Measurements from ENCODE around the gene DCLK1.

Gene DCLK1

DNA sequence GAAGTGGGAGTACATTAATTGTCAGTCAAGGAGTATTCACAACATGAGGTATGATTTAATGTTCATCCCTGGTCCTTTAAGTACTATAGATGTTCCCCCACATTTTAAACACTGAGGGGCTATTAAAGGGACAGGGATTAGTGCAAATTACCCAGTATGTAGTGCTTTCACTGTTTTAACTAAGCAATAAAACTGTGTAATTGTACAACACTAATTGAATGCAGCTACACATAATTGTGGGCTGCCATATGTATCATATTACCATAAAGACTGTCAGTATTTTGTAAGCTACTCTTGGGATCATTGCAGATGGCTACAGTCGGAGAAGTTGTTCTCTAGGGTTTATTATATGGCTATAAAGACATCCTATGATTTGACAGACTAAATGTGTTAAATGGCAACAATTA lies 316.6 kb downstream of the DCLK1 start:
- no peak for DNase-seq

GRCh38 chr13:35812736-35813135 lies 318.4 kb downstream of the DCLK1 start:
- DNase-seq: no peak

- no peak for DNase-seq
Observed at GRCh38 chr13:35810321-35810720, 320.9 kb downstream of the DCLK1 start.

DNA sequence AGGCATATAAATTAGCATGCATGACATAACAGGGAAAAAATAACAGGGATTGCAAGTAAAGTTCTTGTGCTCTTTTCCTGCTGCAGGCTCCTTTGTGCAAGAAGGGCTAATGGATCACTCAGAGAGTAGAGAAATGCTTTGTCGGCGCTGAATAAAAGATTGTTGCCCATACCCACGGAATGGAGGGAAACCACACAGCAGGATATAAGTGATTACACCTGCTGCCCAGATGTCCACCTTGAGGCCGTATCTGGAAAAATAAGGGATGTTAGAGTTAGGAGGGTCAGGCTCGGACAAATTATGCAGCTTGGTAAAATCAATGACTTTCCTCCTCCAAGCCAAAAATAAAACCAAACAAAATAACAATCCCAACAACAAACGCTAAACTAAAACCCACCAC lies 322.3 kb downstream of the DCLK1 start:
- no peak for DNase-seq

GRCh38 chr13:35804901-35805300 lies 326.3 kb downstream of the DCLK1 start:
- no peak for DNase-seq

DNA sequence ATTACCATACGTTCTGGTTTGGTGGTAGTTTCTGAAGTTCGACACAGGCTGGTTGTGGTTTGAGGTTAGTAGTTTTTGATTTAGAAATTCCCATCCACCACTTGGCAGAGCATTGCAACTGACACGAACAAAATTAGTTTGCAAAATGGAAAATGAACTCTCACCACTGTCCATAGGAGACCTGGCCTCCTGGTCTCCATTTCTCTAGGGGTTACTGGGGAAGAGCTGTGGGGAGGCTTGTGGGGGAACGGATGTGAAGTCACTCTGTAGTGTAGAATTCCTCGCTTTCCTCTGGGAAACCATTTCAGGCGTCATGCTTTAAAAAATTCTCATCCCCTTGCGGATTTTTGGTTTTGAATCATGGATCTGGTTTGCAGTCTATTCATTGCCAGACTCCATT lies 333.2 kb downstream of the DCLK1 start:
- DNase-seq: no peak

DNA sequence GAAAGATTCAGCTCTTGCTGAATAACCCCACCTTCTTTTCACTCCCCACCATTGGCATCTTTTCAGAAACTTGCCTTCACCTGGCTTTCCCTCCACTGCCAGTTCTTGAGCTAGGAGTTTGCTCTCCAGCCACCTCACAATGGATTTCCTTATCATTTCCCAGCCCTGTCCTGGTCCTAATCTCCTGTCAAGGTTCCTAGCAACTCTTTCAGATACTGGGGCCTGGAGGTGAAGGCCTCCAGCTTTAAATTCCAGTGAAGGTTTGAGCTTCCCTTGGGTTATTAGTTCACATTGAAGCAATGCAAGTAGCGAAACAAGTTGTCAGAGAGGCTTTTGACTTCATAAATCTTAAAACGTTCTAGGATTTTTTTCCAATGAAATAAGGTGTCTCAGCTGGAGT lies 333.9 kb downstream of the DCLK1 start:
- no peak for DNase-seq

DNA sequence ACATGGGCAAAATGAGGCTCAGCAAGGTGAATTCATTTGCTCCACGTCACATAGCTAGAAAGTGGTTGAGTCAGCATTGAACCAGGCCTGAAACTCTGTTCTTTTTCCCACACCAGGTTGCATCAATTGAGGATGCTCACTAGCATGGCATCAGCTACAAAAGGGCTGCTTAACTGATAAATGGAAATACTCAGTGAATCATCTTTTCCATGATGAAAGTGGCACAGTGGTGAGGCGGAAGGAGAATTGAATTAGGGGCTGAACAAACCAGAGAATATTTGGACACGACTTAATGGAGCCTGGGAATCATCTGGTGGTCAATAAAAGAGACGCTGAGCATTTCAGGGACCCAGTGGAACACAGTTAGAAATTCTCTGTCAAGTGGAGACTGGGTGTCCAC lies 334.6 kb downstream of the DCLK1 start:
- no peak for DNase-seq

GRCh38 chr13:35794734-35795389 lies 336.3 kb downstream of the DCLK1 start:
- DNase-seq: no peak

- DNase-seq: no peak
Observed at GRCh38 chr13:35793823-35794222, 337.4 kb downstream of the DCLK1 start.

GRCh38 chr13:35792911-35793310 lies 338.3 kb downstream of the DCLK1 start:
- no peak for DNase-seq

GRCh38 chr13:35792021-35792420 lies 339.2 kb downstream of the DCLK1 start:
- DNase-seq: no peak

DNA sequence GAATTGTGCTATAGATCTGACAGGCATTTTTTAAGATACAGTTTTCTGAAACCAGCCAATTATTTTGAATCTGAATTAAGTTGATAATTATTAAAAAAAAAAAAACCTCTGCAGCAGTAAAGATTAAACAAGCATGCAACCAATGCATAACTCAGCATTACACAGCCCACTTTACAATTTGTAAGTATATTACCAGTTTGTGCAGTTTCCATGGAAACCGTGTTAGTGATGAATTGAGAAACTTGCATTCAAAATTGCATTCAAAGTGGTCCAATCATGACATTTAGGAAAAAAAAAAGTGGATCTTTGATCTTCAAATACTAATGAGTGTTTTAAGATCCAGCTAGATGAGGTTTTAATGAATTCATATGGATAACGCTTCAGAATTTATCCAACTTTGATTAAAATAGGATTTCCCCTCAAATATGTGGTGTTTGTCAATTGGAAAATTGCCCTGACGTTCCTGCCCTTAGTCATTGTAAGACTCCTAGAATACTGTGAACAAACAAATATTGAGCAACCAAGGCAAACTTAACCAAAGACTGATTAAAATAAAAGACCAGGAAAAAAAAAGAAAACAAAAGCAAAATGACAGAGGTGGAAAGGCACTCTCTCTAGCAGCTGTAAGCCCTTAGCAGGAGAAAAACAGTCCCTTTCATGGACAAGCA lies 339.9 kb downstream of the DCLK1 start:
- no peak for DNase-seq

DNA sequence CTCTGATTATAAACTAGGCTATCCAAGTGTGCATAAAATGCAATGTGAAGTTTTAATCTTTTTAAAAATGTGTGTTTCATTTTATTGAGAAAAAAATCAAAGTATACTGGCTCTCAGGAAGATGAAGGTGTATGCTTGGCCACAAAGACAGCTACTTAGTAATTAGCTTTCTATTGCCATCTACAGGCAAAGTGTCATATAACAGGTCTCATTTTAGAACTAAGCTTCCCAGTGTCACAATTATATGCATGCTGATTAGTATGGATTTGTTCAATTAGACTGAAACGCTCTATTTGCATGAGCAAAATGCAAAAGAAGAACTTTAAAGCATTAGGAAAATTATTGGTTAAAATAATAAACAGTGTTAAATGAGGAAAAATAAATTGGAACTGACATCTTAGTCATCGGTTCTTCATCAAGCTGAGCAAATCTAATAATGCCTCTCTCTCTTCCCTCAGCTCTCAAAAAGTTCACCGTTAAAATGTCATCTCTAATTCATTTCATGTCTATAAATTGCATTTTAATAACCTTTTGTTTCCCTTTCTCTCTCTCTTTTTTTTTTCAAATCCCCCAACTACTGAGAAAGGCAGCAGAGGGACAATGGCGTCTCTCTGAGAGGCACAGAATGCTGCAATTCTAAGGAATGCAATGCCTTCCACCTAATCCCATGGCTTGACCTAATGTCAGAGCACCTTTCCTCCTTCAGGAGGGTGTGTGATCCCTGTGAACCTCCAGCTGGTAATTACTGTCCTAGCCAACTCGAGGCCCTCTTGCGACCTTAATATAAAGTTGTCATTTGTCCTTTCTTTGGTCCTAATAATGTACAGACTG lies 341.6 kb downstream of the DCLK1 start:
- no peak for DNase-seq

- DNase-seq: no peak
Observed at GRCh38 chr13:35787937-35788336, 343.2 kb downstream of the DCLK1 start.

GRCh38 chr13:35785576-35786303 lies 345.4 kb downstream of the DCLK1 start:
- no peak for DNase-seq

DNA sequence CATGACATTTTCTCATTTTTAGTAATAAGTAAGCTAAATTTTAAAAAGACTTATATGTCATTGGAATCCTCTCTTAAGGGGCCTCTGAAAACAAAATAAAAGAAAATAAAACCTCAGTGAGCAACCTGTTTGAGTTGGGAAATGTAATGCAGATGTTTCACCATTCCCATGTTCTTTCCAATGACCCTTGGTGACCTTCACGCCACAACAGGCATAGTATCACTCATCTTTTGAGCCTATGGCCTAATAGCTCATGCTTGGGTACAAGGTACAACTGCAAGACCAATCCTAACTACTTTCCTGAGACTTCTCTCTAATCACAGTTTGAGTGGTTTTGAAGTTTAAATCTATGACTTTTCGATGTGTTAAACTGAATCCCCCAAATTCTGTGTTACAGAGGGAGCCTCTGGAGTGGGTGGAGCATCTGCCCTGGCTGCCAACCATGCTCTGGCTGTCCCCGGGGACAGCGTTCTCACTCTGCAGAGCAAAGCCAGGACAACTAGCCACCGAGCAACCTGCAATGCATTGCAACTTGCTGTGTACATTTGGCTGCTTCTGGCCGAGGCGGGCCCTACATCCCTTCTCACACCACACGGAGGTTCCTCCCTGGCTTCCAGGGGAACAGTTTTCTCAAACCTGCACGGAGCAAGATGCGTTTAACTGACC lies 346.8 kb downstream of the DCLK1 start:
- no peak for DNase-seq

DNA sequence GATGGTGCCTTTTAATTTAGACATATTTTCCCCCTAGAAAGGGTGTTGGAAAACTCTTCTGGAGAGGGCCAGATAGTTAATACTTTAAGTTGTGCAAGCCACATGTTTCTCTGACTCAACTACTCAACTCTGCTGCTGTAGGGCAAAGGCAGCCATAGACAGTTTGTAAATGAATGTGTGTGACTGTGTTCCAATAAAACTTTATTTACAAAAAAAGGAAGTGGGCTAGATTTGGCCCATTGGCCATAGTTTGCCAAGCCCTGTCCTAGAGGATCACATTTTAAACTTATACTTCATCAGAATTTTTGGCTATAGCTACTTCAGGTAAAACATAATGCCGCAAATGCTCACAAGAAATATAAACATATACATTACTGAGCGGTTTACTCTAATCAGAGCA lies 348.4 kb downstream of the DCLK1 start:
- DNase-seq: no peak

DNA sequence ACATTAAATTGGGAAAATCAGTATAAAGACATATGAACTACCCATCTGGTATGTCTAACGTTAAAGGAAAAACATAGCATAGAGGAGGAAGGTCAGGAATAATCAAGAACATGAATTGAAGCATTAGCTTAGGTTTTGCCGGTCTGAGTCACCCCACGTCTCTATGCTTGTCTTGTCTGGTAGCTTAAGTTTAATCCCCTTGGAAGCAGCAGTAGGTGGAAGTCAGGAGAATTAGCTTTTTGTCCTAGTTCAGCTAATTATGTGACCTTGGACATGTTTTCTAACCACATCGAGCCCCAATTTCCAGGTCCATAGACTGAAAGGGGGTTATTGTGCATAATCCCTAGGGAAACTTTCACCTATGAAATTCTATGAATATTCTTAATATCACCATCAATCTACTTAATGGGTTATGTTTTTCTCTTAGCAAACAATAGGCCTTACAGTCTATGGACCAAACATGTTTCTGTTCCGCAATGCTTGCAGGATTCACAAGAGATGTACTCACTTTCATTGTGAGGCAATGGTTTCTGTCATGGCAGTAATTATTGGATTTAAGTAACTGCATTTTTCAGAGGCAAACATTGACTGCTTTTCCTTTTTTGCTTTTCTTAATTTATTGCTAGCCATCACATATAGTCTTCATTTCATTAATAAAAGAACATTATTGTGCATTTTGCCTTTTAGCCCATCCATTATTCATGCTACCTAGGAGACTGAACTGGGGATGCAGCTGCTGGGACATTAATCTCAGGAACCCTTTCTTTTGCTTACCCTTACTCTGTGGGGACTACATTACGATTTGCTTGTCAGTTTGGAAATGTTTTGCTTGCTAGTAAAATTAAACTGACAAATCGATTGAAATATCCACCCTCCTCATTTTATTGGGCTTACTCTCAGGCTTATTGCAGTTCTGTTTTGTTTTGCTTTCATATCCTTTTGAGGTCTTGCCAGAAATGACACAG lies 349.9 kb downstream of the DCLK1 start:
- no peak for DNase-seq

- no peak for DNase-seq
Observed at GRCh38 chr13:35780613-35781012, 350.6 kb downstream of the DCLK1 start.

GRCh38 chr13:35771898-35772297 lies 359.3 kb downstream of the DCLK1 start:
- DNase-seq: no peak
